ENCODE data around the gene TENM4.

TENM4 gene

GRCh38 chr11:79328402-79328801 lies 112.4 kb downstream of the TENM4 start:
- no peak for DNase-seq (ENCODE audit: low spot score)
- TF ChIP-seq CTCF (IDR thresholded peaks at IDR 0.05; ENCODE audit: extremely low read depth, missing control alignments): no peak

- no peak for DNase-seq (ENCODE audit: low spot score)
- TF ChIP-seq CTCF (IDR thresholded peaks at IDR 0.05; ENCODE audit: extremely low read depth, missing control alignments): no peak
Measured at GRCh38 chr11:79325851-79326250, 115.0 kb downstream of the TENM4 start.

GRCh38 chr11:79321263-79321662 lies 119.6 kb downstream of the TENM4 start:
- no peak for TF ChIP-seq CTCF (IDR thresholded peaks at IDR 0.05; ENCODE audit: extremely low read depth, missing control alignments)
- no peak for DNase-seq (ENCODE audit: low spot score)

- DNase-seq (ENCODE audit: low spot score): no peak
- TF ChIP-seq CTCF (IDR thresholded peaks at IDR 0.05; ENCODE audit: extremely low read depth, missing control alignments): no peak
Measured at GRCh38 chr11:79314906-79315689, 125.7 kb downstream of the TENM4 start.

- no peak for TF ChIP-seq CTCF (IDR thresholded peaks at IDR 0.05; ENCODE audit: extremely low read depth, missing control alignments)
- no peak for DNase-seq (ENCODE audit: low spot score)
Measured at GRCh38 chr11:79313530-79313913, 127.3 kb downstream of the TENM4 start.

GRCh38 chr11:79312617-79313529 lies 128.0 kb downstream of the TENM4 start:
- no peak for TF ChIP-seq CTCF (IDR thresholded peaks at IDR 0.05; ENCODE audit: extremely low read depth, missing control alignments)
- no peak for DNase-seq (ENCODE audit: low spot score)

GRCh38 chr11:79311461-79311860 lies 129.4 kb downstream of the TENM4 start:
- DNase-seq (ENCODE audit: low spot score): no peak
- TF ChIP-seq CTCF (IDR thresholded peaks at IDR 0.05; ENCODE audit: extremely low read depth, missing control alignments): no peak

Measured in GM20000 (cell line).